SU-DHL-6 (cell line): ENCODE measurements around the gene MRPS2.
"Not testable (repeated sequence)": the region's sequence is repeated elsewhere in the genome, so short reads cannot be mapped to it uniquely, and the experiment has no call there.

Experiments used
- H2AFZ ChIP-seq: fragments of 200-600 bp; sonication (generic); 2 replicates; pipeline ENCODE4 v1.6.1; 2014; ENCODE audit warnings: low read depth, mild to moderate bottlenecking, moderate library complexity, mixed read lengths, antibody characterized with exemption, low read length; ENCODE audit not compliant: severe bottlenecking
- H3F3A ChIP-seq: fragments of 200-600 bp; shearing (Covaris generic); 2 replicates; pipeline ENCODE4 v1.6.0; 2016; ENCODE audit warnings: antibody characterized with exemption, mild to moderate bottlenecking; ENCODE audit not compliant: insufficient read depth
- H3K27ac ChIP-seq: fragments of 200-600 bp; sonication (generic); 2 replicates; pipeline ENCODE4 v1.5.1; 2016; ENCODE audit warnings: low read depth, mild to moderate bottlenecking, low read length, moderate library complexity, mixed read lengths
- H3K27me3 ChIP-seq: fragments of 200-600 bp; sonication (generic), shearing (Covaris generic); 2 replicates; pipeline ENCODE4 v1.6.0; 2014; ENCODE audit warnings: mild to moderate bottlenecking, low read length
- H3K36me3 ChIP-seq: fragments of 200-600 bp; sonication (generic); 2 replicates; pipeline ENCODE4 v1.6.1; 2014; ENCODE audit warnings: mild to moderate bottlenecking, low read length, mixed read lengths
- H3K4me2 ChIP-seq: fragments of 300-600, 200-600 bp; shearing (Covaris generic), sonication (generic); 2 replicates; pipeline ENCODE4 v1.6.0; 2014; ENCODE audit warnings: low read length, low read depth, mild to moderate bottlenecking; ENCODE audit not compliant: poor library complexity, severe bottlenecking
- H3K4me3 ChIP-seq: fragments of 200-600 bp; sonication (generic); 2 replicates; pipeline ENCODE4 v1.5.1; 2014; ENCODE audit warnings: antibody characterized with exemption, low read length, mild to moderate bottlenecking, mixed read lengths; ENCODE audit not compliant: insufficient read depth, poor library complexity, severe bottlenecking
- H3K79me2 ChIP-seq: fragments of 200-600 bp; sonication (generic); 2 replicates; pipeline ENCODE4 v1.6.1; 2014; ENCODE audit warnings: mild to moderate bottlenecking, low read length, moderate library complexity; ENCODE audit not compliant: insufficient read depth
- H3K9ac ChIP-seq: fragments of 200-600 bp; sonication (generic); 2 replicates; pipeline ENCODE4 v1.7.0; 2014; ENCODE audit warnings: mild to moderate bottlenecking, low read length
- H3K9me2 ChIP-seq: fragments of 200-600 bp; sonication (generic); replicated peaks from 2 replicates; pipeline ENCODE4 v1.6.1; 2014; ENCODE audit warnings: low read length; ENCODE audit not compliant: insufficient read depth
- H3K9me3 ChIP-seq: fragments of 200-600 bp; sonication (generic); 2 replicates; pipeline ENCODE4 v1.6.1; 2014; ENCODE audit warnings: low read length, mixed read lengths; ENCODE audit not compliant: insufficient read depth
- H4K20me1 ChIP-seq: fragments of 200-600 bp; sonication (generic); 2 replicates; pipeline ENCODE4 v1.6.1; 2014; ENCODE audit warnings: low read depth, mild to moderate bottlenecking, antibody characterized with exemption, low read length, moderate library complexity, mixed read lengths
- EZH2phosphoT487 ChIP-seq: fragments of 200-600 bp; sonication (generic), shearing (Covaris generic); conservative IDR thresholded peaks from 2 replicates; pipeline ENCODE4 v1.6.1; 2018; ENCODE audit warnings: mild to moderate bottlenecking, antibody characterized with exemption, low read length, moderate library complexity, mixed read lengths
- TF ChIP-seq, protein P1 (sequence below): fragments of 200-600 bp; sonication (generic); IDR thresholded peaks from one replicate; pipeline ENCODE4 v1.5.1; 2017; ENCODE audit warnings: antibody characterized with exemption, mild to moderate bottlenecking, low read length, moderate library complexity; ENCODE audit not compliant: insufficient read depth, poor library complexity, severe bottlenecking

MRPS2 gene

DNA sequence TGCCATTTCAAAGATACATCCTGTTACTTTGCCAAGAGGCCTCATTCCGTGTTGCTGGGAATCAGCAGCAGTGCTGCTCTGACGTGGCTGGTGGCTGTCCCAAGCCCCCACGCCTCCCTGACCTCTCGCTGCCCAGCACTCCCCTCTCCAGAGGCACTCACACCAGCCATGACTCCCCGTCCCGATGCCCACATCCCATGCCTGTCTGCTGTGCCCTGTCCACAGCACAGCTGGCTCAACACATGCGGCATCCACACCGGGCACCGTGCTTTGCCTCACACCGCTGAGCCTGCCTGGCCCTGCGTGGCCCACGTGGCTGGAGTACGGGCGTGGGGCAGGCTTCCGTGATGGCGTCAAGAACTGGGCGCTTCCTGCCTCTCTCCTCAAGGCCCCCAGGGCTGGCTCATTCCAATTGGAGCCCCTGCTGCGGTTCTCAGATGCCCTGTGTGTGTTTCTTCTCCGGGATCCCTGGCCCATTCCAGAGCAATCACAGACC lies 12.9 kb downstream of the MRPS2 start:
- Histone ChIP-seq H2AFZ (no peak overlapping the region), H3K4me2 (no peak overlapping the region), H3K9ac (no peak overlapping the region), H4K20me1 (no peaks in the 10 kb centered on the region), H3K9me3 (no peaks in the 10 kb centered on the region), H3F3A (no peaks in the 10 kb centered on the region), H3K9me2 (no peaks in the 10 kb centered on the region), H3K79me2 (no peaks in the 10 kb centered on the region), H3K27me3 (no peaks in the 10 kb centered on the region), H3K36me3 (no peaks in the 10 kb centered on the region), H3K4me3 (no peak overlapping the region), H3K27ac (no peak overlapping the region)
- TF ChIP-seq, protein P1, sequence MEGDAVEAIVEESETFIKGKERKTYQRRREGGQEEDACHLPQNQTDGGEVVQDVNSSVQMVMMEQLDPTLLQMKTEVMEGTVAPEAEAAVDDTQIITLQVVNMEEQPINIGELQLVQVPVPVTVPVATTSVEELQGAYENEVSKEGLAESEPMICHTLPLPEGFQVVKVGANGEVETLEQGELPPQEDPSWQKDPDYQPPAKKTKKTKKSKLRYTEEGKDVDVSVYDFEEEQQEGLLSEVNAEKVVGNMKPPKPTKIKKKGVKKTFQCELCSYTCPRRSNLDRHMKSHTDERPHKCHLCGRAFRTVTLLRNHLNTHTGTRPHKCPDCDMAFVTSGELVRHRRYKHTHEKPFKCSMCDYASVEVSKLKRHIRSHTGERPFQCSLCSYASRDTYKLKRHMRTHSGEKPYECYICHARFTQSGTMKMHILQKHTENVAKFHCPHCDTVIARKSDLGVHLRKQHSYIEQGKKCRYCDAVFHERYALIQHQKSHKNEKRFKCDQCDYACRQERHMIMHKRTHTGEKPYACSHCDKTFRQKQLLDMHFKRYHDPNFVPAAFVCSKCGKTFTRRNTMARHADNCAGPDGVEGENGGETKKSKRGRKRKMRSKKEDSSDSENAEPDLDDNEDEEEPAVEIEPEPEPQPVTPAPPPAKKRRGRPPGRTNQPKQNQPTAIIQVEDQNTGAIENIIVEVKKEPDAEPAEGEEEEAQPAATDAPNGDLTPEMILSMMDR: no peak
- TF ChIP-seq EZH2phosphoT487: no peak

DNA sequence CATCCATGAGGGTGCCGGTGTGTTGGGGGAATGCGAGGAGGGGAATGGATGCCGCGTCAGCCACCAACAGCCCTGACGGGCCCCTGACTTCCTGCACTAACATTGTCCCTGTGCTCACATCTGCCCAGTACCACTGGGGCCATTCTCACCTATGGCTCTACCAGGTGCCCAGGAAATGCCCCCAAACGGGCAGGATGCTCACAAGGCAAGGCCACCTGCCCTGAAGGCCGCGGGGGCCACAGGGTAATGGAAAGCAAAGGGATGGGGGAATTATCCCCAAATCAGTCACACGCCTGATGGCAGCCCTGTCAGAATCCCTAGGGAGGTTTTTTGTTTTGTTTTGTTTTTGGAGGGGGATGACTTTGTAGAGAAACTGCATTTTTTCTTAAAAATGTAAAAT lies 13.4 kb downstream of the MRPS2 start:
- H3K27me3 ChIP-seq, H3K79me2 ChIP-seq, H3K4me2 ChIP-seq, H4K20me1 ChIP-seq, H3K9me2 ChIP-seq, H2AFZ ChIP-seq, H3K36me3 ChIP-seq, H3F3A ChIP-seq, H3K27ac ChIP-seq, H3K9ac ChIP-seq, H3K4me3 ChIP-seq, H3K9me3 ChIP-seq: not testable (repeated sequence)

DNA sequence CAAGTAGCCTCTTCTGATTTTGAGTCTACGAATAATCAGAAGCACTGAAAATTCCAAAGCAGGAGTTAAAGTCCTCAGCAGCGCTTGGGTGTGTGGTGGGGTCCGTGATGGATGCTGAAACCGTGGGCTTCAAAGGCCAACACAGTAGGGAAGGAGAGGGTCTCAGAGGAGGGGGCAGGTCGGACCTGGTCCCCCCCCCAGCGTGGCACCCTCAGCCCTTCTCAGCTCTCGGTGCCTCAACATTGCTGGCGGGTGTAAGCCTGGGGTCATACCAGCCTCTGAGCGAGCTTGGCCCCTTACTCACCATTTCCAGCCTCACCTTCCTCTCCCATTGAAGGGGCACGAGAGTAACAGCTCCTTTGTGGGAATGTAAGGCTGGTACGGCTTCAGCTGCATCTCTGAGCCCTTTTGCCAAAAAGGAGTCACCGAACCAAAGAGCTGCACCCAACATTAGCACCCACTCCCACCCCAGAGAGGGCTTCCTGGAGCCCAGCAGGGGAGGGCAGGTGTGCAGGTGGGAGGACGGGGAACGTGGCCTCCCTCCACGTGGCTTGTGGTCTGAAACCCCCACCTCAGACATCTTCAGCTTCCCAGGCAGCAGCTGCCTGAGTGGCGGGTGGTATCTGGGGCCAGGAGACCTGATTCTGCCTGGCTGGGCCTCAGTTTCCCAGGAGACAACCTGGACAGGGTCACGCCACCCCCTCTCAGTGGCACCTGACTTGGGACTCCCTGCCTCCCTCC lies 14.0 kb downstream of the MRPS2 start:
- Histone ChIP-seq H3K27ac (no peak overlapping the region), H4K20me1 (no peaks in the 10 kb centered on the region), H3K79me2 (no peaks in the 10 kb centered on the region), H3K36me3 (no peaks in the 10 kb centered on the region), H2AFZ (no peak overlapping the region), H3K27me3 (no peaks in the 10 kb centered on the region), H3K9me3 (no peaks in the 10 kb centered on the region), H3K9ac (no peak overlapping the region), H3K9me2 (no peaks in the 10 kb centered on the region), H3F3A (no peaks in the 10 kb centered on the region), H3K4me2 (no peak overlapping the region), H3K4me3 (no peak overlapping the region)
- TF ChIP-seq EZH2phosphoT487: no peak
- TF ChIP-seq, protein P1: no peak

DNA sequence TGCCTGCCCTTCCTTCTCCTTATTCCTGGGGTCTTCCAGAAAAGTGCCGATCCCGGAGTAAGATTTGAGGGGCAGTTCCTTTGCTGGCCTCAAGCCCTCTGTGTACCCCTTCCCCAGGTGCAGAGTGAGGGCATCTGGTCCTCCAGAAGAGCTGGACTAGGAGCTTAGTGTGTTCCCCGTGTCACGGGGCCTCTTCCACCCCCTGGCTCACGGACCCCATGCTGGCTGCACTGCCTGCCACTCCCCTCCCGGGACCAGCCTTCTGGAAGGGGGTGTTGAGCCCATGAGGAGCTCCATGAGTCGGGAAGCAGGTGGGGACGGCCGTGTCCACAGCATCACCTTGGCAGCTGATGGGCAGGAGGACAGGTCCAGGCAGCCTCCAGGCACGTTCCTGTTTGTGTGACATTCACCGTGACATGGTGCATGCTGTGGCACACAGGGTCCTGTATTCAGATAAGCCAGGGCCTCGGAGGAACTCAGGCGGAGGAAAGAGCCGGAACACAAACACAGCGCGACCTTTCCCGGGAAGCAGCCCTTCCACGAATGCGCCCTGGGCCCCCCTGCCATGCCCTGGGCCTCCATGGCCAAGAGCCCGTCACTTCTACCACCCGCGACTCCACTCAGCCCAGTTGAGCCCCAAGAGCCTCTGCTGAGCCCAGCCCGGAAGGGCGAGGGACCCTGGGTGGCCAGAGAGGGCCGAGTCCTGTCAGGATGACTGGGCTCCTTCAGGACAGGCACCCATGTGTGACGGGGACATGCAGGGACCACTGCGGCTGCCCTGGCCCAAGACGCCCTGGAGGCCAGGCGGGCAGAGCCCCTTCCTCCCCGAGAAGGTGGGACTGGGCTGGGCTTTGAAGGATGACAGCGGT lies 14.8 kb downstream of the MRPS2 start:
- Histone ChIP-seq H3K9me2 (no peaks in the 10 kb centered on the region), H3K4me2 (no peak overlapping the region), H4K20me1 (no peaks in the 10 kb centered on the region), H3K27ac (no peak overlapping the region), H3F3A (no peaks in the 10 kb centered on the region), H3K27me3 (no peaks in the 10 kb centered on the region), H3K4me3 (no peak overlapping the region), H3K9me3 (no peaks in the 10 kb centered on the region), H3K9ac (no peak overlapping the region), H3K79me2 (no peaks in the 10 kb centered on the region), H2AFZ (no peak overlapping the region), H3K36me3 (no peaks in the 10 kb centered on the region)
- no peak for TF ChIP-seq EZH2phosphoT487
- TF ChIP-seq, protein P1: no peak
